DMS79 (cell line): Measurements from ENCODE around the gene TMEM61.
"Not testable (repeated sequence)": the region's sequence is repeated elsewhere in the genome, so short reads cannot be mapped to it uniquely, and the experiment has no call there.

Source experiments
- DNase-seq: peaks from one replicate; lab custom pipeline; 2025; lab: John Stamatoyannopoulos, UW

Gene TMEM61

GRCh38 chr1:54980528-54981241, at the start of gene TMEM61:
Gene TMEM61, plus strand, starts transcription at chr1:54980628. Its CDS starts 438 bp downstream, at chr1:54981066.
- DNase-seq: no peak

DNA sequence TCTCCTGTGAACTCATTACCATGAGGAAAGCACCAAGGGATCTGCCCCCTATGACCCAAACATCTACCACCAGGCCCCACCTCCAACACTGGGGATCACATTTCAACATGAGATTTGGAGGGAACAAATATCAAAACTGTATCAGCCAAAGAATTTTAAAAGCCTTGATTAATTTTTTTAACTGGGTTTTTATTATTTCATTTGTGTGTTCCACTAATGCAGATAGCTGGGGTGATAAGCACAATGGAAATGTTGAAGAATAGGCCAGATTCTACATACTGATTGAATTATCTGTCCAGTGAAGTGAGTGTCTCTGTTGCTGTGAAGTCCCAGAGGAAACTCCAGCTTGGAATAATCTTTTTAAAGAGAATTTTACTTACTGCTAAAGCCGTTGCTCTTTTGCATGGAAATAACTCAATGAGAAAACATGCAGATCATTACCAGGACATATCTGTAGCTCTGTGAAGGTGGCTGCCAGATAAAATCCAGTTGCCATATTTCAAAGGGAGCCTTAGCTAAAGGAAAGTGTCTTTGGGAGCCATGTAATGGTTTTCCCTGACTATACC, 49.1 kb upstream of the TMEM61 start:
- DNase-seq: no peak

GRCh38 chr1:54934081-54934480, 46.3 kb upstream of the TMEM61 start:
- DNase-seq: not testable (repeated sequence)

GRCh38 chr1:54934869-54935268, 45.6 kb upstream of the TMEM61 start:
- no peak for DNase-seq

DNA sequence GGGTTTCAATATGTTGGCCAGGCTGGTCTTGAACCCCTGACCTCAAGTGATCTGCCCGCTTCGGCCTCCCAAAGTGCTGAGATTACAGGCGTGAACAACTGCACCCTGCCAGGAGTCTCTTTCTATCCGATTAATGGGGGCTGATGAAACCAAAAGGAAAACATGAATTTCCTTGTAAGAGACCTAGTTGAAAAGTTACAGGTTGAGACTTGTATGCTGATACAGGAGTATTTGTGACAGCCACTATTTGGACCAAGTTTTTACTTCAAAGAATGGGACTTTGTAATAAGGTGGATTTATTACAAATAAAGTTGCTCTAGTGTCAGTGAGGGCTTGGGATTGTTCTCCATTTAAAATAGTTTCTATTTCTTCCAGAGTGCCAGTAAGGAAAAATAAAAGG, 43.6 kb upstream of the TMEM61 start:
- DNase-seq: no peak

DNA sequence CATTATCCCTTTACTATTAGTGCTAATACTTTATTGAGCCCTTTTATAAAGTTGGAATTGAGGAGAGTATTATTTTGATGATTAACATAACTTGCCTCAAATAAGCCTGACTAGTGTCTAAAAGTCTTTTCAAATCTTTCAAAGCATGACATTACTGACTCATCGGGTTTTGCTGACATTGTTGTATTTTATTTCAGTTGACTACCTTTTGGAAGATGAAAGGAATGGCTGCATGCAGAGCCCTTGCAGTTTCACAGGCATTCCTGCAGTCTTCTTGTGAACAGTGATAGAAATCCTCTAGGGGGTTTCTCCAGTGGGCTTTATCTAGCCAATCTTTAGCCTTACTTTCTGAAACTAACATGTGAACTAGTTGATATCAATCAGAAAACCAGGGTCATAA, 43.0 kb upstream of the TMEM61 start:
- no peak for DNase-seq

DNA sequence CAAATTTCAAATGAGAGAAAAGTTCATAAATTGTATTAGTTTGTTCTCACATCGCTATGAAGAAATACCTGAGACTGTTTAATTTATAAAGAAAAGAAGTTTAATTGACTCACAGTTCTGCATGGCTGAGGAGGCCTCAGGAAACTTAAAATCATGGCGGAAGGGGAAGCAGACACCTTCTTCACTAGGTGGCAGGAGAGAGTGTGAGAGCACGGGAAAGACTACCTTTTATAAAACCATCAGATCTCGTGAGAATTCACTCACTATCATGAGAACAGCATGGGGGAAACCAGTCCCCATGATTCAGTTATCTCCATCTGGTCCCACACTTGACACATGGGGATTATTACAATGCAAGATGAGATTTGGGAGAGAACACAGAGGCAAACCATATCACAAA, 41.5 kb upstream of the TMEM61 start:
- not testable (repeated sequence) for DNase-seq

DNA sequence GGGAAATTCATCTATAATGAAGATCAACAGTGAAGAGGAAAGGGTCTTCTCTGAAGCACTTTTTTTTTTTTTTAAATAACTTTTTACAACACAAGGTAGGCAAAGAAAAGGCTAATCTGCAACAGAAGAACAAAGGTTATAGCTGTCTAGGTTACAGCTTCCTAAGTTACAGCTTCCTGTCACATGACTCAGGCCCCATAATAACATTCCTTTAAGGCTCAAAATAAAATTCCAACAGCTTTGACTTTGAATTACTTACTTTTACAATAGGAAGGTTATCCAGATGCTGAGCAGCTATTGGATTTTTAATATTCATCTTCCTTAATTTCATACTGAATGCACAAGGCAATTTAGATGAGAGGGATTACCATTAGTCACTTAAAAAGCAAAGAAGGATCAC, 40.4 kb upstream of the TMEM61 start:
- DNase-seq: no peak

- no peak for DNase-seq
These were observed 37.5 kb upstream of the TMEM61 start for GRCh38 chr1:54942976-54943375.

GRCh38 chr1:54944610-54945392, 35.6 kb upstream of the TMEM61 start:
- peak; percentile 63 for DNase-seq

DNA sequence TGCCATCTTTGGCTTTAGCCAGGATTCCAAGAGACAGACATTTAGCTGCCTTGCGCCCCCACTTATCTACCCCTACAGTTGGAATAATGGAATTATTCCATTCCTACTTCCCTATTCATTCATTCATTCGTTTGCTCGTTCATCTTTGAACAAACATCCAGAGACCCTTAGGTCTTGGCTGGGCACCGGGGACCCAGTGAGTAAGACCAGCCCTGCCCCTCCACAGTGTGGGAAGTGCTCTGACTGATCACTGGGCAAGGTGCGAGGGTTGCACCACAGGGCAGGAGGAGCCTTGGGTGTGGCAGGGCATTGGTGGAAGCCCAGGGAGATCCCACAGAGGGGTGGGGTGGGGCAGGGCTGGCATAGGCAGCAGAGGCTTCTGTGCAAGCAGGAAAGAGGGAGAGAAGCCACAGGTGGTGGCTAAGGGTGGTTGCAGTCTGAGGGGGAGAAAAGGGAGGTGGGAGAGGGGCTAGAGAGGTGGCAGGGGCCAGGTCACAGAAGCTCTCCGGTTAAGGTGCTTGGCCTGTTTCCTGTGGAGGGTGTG, 35.0 kb upstream of the TMEM61 start:
- no peak for DNase-seq

DNA sequence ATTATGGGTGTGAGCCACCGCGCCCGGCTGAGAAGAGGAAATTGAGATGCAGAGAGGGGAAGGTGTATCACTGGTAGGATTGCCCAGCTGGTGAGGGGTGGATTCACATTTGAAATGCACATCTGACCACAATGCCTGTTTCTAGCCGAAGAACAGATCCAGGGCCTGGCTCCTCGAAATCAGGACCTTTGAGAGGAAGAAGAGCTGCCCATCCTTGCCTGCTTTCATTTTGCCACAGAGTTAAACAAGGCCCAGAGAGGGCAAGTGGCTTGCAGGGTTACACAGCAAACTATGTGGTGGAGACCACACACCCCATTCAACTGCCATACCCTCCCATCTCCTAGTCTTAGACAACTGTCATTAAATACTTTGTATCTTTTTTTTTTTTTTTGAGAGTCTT, 32.9 kb upstream of the TMEM61 start:
- DNase-seq: no peak

DNA sequence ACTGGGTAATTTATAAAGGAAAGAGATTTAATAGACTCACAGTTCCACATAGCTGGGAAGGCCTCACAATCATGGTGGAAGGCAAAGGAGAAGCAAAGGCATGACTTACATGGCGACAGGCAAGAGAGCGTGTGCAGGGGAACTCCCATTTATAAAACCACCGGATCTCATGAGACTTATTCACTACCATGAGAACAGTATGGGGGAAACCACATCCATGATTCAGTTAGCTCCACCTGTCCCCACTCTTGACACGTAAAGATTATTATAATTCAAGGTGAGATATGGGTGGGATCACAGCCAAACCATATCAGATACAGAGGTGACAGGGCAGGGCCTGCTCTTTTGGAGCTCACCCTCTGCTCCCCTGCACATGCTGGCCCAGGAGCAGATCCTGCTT, 31.4 kb upstream of the TMEM61 start:
- DNase-seq: no peak

GRCh38 chr1:54950006-54950368, 30.4 kb upstream of the TMEM61 start:
- no peak for DNase-seq

DNA sequence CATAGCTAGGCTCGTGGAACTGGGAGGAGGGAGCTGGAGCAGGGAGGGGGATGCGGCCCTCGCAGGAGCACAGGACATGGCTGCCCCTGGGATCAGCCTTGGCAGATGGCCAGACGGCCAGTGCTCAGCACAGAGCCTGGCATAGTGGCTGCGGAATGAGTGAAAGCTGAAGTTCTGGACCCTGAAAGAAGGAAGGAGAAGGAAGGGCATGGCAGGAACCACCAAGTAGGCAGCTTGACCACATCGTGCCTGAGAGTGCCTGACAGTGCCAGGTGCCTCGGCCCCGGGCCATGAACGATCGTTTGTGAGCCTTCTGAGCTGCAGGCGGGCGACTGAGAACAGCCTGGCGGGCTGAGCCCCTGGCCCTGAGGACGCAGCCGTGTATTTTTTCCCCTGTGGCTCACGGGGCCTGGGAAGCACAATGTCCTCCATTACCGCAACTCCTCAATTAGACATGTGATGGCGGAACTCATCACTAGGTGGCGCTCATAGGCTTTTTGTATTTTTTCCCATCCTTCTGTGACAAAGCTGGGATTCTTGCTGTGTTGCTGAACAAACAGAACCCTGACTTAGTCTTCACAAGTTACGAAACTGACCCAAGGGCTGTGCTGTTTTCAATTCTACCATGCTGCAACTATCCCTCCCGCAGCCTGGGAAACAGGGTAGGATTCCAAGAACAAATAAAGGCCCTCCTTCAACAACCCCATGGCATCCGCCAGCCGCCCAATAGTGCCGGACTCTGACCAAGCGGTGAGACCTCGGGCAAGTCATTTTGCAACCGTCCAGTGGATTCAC, 29.9 kb upstream of the TMEM61 start:
- peak; percentile 43 for DNase-seq

- no peak for DNase-seq
These were observed 28.6 kb upstream of the TMEM61 start for GRCh38 chr1:54951810-54952226.

DNA sequence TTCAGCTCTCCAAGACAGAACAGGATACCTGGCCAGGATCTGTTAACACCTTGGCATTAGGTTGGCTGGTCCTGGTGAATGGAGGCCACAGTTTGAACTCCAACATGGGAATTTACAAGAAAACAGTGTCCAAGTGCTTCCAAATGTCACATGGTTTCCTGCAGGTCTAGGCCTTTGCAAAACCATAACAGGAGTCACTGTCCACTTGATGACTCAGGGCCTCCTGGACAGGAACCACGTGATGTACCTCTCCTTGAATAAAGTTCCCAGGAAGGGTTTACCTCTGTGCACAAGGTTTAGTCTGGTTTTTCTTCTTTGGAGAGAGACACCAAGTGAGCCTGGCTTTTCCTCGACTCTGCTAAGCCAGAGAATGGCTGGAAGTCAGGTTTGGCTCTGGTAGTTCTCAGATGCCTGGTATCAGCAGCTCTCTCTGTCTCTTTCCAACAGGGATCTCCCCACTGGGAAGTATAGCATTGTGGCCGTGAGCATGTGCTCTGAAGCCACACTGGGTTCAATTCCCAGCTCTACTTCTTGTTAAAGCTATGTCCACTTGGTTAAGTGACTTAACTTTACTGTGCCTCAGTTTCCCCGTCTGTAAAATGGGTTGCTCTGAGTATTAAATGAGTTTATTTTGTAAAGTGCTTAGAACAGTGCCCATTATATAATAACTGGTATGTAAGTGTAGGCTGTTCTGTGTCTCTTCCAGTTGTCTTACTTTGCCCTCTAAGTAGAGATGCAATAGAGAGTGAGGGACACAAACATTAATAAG, 27.3 kb upstream of the TMEM61 start:
- DNase-seq: no peak

GRCh38 chr1:54953846-54954245, 26.6 kb upstream of the TMEM61 start:
- no peak for DNase-seq

DNA sequence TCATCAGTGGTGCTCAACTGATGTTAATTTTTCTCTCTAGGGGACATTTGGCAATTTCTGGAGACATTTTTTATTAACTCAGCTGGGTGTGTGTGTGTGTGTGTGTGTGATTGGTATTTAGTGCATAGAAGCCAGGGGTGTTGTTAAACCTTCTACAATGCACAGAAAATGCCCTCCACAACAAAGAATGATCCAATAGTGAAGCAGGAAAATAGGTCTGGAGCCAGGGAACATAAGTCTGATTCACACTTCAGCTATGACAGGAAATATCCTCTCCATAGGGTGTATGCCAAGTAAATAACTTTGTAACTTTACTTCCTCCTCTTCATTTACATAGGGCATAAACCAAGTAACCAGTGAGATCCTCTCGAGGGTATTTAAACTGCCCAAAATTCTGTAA, 25.1 kb upstream of the TMEM61 start:
- DNase-seq: no peak

DNA sequence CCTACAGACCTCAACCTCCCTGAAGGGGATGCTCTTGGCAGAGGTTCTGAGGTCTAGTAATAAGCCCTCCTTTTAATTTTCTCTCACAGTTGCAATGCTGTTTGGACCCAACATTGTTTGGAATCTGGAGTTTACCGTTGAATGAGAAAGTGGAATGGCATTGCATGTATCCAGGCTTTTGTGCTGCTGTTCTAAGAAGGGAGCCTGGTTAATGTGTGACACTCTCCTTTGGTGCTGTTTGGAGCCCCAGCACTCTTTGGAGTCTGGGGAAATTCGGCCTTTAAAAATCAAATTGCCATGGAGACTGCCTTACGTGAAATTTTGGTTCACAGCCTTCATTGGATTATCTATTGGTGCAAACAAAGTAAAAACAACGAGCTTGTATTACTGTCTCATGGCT, 23.7 kb upstream of the TMEM61 start:
- no peak for DNase-seq

- DNase-seq: no peak
These were observed 21.2 kb upstream of the TMEM61 start for GRCh38 chr1:54959241-54959640.
